ENCODE results near the gene CST9L. TPM values are rescaled to one million over a fixed set of nuclear protein-coding genes. Genes with fewer than 3 reads are reported as not detected.

The CST9L gene
- total and polyA plus RNA-seq, 2 of the 13 experiments (the other 11 are each of a cell fraction or from before 2014, with no cell fraction given) = 0.15 TPM; not detected in 1

DNA sequence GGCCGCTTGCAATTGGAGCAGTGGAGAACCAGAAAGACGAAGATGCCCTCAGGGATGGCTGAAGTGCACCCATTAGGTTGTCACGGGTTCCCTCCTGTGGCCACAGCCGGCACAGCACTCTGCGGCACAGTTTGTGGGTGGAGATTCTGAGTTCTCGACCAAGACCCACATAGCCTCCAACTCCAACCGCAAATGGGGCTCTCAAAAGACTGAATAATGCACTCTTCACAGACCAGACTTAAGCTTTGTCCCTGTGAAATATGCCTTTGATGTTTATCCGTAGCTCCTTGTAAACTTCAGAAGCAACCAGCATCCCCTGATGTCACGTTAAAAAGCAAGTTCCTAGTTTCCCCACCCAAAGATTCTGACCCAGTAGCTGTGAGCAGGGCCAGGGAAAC is 38.4 kb upstream of the CST9L start (continued):
- TF ChIP-seq, protein P1, sequence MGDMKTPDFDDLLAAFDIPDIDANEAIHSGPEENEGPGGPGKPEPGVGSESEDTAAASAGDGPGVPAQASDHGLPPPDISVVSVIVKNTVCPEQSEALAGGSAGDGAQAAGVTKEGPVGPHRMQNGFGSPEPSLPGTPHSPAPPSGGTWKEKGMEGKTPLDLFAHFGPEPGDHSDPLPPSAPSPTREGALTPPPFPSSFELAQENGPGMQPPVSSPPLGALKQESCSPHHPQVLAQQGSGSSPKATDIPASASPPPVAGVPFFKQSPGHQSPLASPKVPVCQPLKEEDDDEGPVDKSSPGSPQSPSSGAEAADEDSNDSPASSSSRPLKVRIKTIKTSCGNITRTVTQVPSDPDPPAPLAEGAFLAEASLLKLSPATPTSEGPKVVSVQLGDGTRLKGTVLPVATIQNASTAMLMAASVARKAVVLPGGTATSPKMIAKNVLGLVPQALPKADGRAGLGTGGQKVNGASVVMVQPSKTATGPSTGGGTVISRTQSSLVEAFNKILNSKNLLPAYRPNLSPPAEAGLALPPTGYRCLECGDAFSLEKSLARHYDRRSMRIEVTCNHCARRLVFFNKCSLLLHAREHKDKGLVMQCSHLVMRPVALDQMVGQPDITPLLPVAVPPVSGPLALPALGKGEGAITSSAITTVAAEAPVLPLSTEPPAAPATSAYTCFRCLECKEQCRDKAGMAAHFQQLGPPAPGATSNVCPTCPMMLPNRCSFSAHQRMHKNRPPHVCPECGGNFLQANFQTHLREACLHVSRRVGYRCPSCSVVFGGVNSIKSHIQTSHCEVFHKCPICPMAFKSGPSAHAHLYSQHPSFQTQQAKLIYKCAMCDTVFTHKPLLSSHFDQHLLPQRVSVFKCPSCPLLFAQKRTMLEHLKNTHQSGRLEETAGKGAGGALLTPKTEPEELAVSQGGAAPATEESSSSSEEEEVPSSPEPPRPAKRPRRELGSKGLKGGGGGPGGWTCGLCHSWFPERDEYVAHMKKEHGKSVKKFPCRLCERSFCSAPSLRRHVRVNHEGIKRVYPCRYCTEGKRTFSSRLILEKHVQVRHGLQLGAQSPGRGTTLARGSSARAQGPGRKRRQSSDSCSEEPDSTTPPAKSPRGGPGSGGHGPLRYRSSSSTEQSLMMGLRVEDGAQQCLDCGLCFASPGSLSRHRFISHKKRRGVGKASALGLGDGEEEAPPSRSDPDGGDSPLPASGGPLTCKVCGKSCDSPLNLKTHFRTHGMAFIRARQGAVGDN (CRISPR knock-in tag; IDR thresholded peaks at IDR 0.05) = peak; percentile 44
- 0 out of 2 replicates have a peak, but pooled peaks have one; percentile 60 for TF ChIP-seq ZNF839 (CRISPR knock-in tag; IDR thresholded peaks at IDR 0.05; ENCODE audit: borderline replicate concordance)
- TF ChIP-seq TCF7L2 (IDR thresholded peaks at IDR 0.05; ENCODE audit: low read depth, low read length) = no peak
- TF ChIP-seq, protein P2, sequence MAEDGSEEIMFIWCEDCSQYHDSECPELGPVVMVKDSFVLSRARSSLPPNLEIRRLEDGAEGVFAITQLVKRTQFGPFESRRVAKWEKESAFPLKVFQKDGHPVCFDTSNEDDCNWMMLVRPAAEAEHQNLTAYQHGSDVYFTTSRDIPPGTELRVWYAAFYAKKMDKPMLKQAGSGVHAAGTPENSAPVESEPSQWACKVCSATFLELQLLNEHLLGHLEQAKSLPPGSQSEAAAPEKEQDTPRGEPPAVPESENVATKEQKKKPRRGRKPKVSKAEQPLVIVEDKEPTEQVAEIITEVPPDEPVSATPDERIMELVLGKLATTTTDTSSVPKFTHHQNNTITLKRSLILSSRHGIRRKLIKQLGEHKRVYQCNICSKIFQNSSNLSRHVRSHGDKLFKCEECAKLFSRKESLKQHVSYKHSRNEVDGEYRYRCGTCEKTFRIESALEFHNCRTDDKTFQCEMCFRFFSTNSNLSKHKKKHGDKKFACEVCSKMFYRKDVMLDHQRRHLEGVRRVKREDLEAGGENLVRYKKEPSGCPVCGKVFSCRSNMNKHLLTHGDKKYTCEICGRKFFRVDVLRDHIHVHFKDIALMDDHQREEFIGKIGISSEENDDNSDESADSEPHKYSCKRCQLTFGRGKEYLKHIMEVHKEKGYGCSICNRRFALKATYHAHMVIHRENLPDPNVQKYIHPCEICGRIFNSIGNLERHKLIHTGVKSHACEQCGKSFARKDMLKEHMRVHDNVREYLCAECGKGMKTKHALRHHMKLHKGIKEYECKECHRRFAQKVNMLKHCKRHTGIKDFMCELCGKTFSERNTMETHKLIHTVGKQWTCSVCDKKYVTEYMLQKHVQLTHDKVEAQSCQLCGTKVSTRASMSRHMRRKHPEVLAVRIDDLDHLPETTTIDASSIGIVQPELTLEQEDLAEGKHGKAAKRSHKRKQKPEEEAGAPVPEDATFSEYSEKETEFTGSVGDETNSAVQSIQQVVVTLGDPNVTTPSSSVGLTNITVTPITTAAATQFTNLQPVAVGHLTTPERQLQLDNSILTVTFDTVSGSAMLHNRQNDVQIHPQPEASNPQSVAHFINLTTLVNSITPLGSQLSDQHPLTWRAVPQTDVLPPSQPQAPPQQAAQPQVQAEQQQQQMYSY (CRISPR knock-in tag; IDR thresholded peaks at IDR 0.05) = no peak
- no peak for TF ChIP-seq NAIF1 (CRISPR knock-in tag; IDR thresholded peaks at IDR 0.05; ENCODE audit: borderline replicate concordance)
- TF ChIP-seq RXRA (CRISPR knock-in tag; IDR thresholded peaks at IDR 0.05) = peak; percentile 51; the same call in 1 of the 2 replicates
- TF ChIP-seq HNF4G (IDR thresholded peaks at IDR 0.05; ENCODE audit: borderline replicate concordance, low read depth, low read length) = no peak
- TF ChIP-seq HNF4G (CRISPR knock-in tag; IDR thresholded peaks at IDR 0.05; ENCODE audit: borderline replicate concordance, low read depth) = 0 out of 2 replicates have a peak, but pooled peaks have one; percentile 47
- no peak for TF ChIP-seq HIVEP1 (CRISPR knock-in tag; IDR thresholded peaks at IDR 0.05)
- no peak for TF ChIP-seq CEBPB (IDR thresholded peaks at IDR 0.05; ENCODE audit: borderline replicate concordance, low read depth, low read length)
- TF ChIP-seq PPARG (CRISPR knock-in tag; conservative IDR thresholded peaks at IDR 0.05) = no peak
- TF ChIP-seq, protein P3, sequence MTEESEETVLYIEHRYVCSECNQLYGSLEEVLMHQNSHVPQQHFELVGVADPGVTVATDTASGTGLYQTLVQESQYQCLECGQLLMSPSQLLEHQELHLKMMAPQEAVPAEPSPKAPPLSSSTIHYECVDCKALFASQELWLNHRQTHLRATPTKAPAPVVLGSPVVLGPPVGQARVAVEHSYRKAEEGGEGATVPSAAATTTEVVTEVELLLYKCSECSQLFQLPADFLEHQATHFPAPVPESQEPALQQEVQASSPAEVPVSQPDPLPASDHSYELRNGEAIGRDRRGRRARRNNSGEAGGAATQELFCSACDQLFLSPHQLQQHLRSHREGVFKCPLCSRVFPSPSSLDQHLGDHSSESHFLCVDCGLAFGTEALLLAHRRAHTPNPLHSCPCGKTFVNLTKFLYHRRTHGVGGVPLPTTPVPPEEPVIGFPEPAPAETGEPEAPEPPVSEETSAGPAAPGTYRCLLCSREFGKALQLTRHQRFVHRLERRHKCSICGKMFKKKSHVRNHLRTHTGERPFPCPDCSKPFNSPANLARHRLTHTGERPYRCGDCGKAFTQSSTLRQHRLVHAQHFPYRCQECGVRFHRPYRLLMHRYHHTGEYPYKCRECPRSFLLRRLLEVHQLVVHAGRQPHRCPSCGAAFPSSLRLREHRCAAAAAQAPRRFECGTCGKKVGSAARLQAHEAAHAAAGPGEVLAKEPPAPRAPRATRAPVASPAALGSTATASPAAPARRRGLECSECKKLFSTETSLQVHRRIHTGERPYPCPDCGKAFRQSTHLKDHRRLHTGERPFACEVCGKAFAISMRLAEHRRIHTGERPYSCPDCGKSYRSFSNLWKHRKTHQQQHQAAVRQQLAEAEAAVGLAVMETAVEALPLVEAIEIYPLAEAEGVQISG (CRISPR knock-in tag; IDR thresholded peaks at IDR 0.05) = peak; percentile 58; the same call in 1 of the 2 replicates
- TF ChIP-seq, protein P4, sequence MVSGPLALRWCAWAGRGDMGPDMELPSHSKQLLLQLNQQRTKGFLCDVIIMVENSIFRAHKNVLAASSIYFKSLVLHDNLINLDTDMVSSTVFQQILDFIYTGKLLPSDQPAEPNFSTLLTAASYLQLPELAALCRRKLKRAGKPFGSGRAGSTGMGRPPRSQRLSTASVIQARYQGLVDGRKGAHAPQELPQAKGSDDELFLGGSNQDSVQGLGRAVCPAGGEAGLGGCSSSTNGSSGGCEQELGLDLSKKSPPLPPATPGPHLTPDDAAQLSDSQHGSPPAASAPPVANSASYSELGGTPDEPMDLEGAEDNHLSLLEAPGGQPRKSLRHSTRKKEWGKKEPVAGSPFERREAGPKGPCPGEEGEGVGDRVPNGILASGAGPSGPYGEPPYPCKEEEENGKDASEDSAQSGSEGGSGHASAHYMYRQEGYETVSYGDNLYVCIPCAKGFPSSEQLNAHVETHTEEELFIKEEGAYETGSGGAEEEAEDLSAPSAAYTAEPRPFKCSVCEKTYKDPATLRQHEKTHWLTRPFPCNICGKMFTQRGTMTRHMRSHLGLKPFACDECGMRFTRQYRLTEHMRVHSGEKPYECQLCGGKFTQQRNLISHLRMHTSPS (CRISPR knock-in tag; IDR thresholded peaks at IDR 0.05; ENCODE audit: low read depth) = no peak
- peak; percentile 55; the same call in 1 of the 2 replicates for TF ChIP-seq FOSL2 (CRISPR knock-in tag; IDR thresholded peaks at IDR 0.05)
- TF ChIP-seq TP53 (CRISPR knock-in tag; conservative IDR thresholded peaks at IDR 0.05) = no peak
- TF ChIP-seq HNRNPL (IDR thresholded peaks at IDR 0.05; ENCODE audit: low read depth, low read length) = 0 out of 2 replicates have a peak, but pooled peaks have one; percentile 29
- no peak for TF ChIP-seq ZNF709 (CRISPR knock-in tag; IDR thresholded peaks at IDR 0.05)
- peak; percentile 62; the same call in 1 of the 2 replicates for TF ChIP-seq ZNF614 (CRISPR knock-in tag; IDR thresholded peaks at IDR 0.05; ENCODE audit: borderline replicate concordance)
